PC-9 (cell line): Measurements from ENCODE around the gene HNF1A. TPM values are rescaled to one million over a fixed set of nuclear protein-coding genes. Genes with fewer than 3 reads are reported as not detected.
"Not testable (repeated sequence)": the region's sequence is repeated elsewhere in the genome, so short reads cannot be mapped to it uniquely, and the experiment has no call there.

Source experiments
- BruUV-seq: library from RNA; stranded (reverse); fragments of 400-500 nt; replicated peaks from 2 replicates; lab custom pipeline; 2021; lab: Mats Ljungman, UMichigan
- CTCF ChIA-PET: fragments of 300-600 bp; sonication (Branson Sonifier 250); formaldehyde crosslinking; loops from one replicate; lab custom pipeline; 2022; ENCODE audit warnings: antibody characterized with exemption; lab: Charles Lee
- POLR2A ChIA-PET: fragments of 300-600 bp; sonication (Branson Sonifier 250); formaldehyde crosslinking; loops from one replicate; lab custom pipeline; 2022; ENCODE audit warnings: antibody characterized with exemption; ENCODE audit not compliant: unreplicated experiment; lab: Charles Lee
- DNase-seq, 2 experiments: peaks; one replicate each; pipeline versions ENCODE4 v3.0.0 to v3.0.0-alpha.2; 2015 to 2022; ENCODE audit warnings: mixed read lengths in 1 of 2
- H2AFZ ChIP-seq: fragments of 200-600 bp; sonication (generic); 2 replicates; pipeline ENCODE4 v1.8.1; 2017; ENCODE audit warnings: antibody characterized with exemption
- H3F3A ChIP-seq: fragments of 200-600 bp; sonication (generic); 2 replicates; pipeline ENCODE4 v1.8.1; 2017; ENCODE audit warnings: antibody characterized with exemption, mild to moderate bottlenecking, low read depth; ENCODE audit not compliant: insufficient read depth
- H3K27ac ChIP-seq: fragments of 200-600 bp; sonication (generic); 2 replicates; pipeline ENCODE4 v1.6.1; 2016; ENCODE audit warnings: mixed run types
- H3K27me3 ChIP-seq: fragments of 200-600 bp; sonication (generic); 2 replicates; pipeline ENCODE4 v1.6.1; 2016; ENCODE audit warnings: low read depth, mixed run types; ENCODE audit not compliant: insufficient read depth
- H3K36me3 ChIP-seq: fragments of 200-600 bp; sonication (generic); 2 replicates; pipeline ENCODE4 v1.6.1; 2016; ENCODE audit warnings: low read depth, mixed run types
- H3K4me1 ChIP-seq: fragments of 200-600 bp; sonication (generic); replicated peaks from 2 replicates; pipeline ENCODE4 v1.6.1; 2016; ENCODE audit warnings: mixed run types; ENCODE audit not compliant: insufficient read depth
- H3K4me2 ChIP-seq: fragments of 200-600 bp; sonication (generic); 2 replicates; pipeline ENCODE4 v1.6.1; 2017; ENCODE audit warnings: mixed run types
- H3K4me3 ChIP-seq: fragments of 200-600 bp; sonication (generic); 2 replicates; pipeline ENCODE4 v1.6.1; 2016; ENCODE audit warnings: mixed run types
- H3K79me2 ChIP-seq: fragments of 200-600 bp; sonication (generic); 2 replicates; pipeline ENCODE4 v1.6.1; 2017; ENCODE audit warnings: low read depth, mixed run types
- H3K9me2 ChIP-seq: fragments of 200-600 bp; sonication (generic); 2 replicates; pipeline ENCODE4 v1.8.1; 2017; ENCODE audit warnings: mild to moderate bottlenecking; ENCODE audit not compliant: insufficient read depth
- H3K9me3 ChIP-seq: fragments of 200-600 bp; sonication (generic); 2 replicates; pipeline ENCODE4 v1.8.1; 2016; ENCODE audit warnings: low read depth; ENCODE audit not compliant: insufficient read depth
- H4K20me1 ChIP-seq: fragments of 200-600 bp; sonication (generic); 2 replicates; pipeline ENCODE4 v1.8.1; 2017; ENCODE audit not compliant: insufficient read depth
- EZH2 ChIP-seq: fragments of 200-600 bp; sonication (generic); IDR thresholded peaks from 2 replicates; pipeline ENCODE4 v1.8.0; 2017; ENCODE audit warnings: antibody characterized with exemption, low read depth
- intact Hi-C: fragments of 100-400 bp; cut with micrococcal nuclease; formaldehyde crosslinking; loops from one replicate; pipeline ENCODE4 v1.10.0; 2022; ENCODE audit not compliant: unreplicated experiment
- total RNA-seq: library from RNA; stranded (reverse); gene quantifications from 2 replicates; pipeline ENCODE4 v1.2.3, GENCODE V29; 2021
- TF ChIP-seq, protein P1 (sequence below): fragments of 200-600 bp; sonication (generic); conservative IDR thresholded peaks from 2 replicates; pipeline ENCODE4 v1.6.1; 2017; ENCODE audit warnings: mixed run types, antibody characterized with exemption, mild to moderate bottlenecking, moderate library complexity

The HNF1A gene
- total RNA-seq, 1 experiment from 2014 or later: not detected

GRCh38 chr12:121038861-121039668 lies 60.7 kb downstream of the HNF1A start, which contains the start of gene OASL:
OASL (minus strand) TSS chr12:121039246; CDS start chr12:121038971, 275 bp downstream.
- Histone ChIP-seq H3F3A (peaks cover 8% of the 10 kb centered on the region), H3K27ac (peak within 1 kb of the TSS; percentile 43; the same call in 1 of the 2 replicates), H3K36me3 (no peaks in the 10 kb centered on the region), H3K27me3 (no peaks in the 10 kb centered on the region), H3K4me1 (peaks cover 24% of the 10 kb centered on the region), H3K9me2 (no peaks in the 10 kb centered on the region), H4K20me1 (no peaks in the 10 kb centered on the region), H3K9me3 (no peaks in the 10 kb centered on the region), H3K79me2 (no peaks in the 10 kb centered on the region), H2AFZ (peak within 1 kb of the TSS; percentile 95), H3K4me3 (peak within 1 kb of the TSS; percentile 47), H3K4me2 (peak within 1 kb of the TSS; percentile 86)
- ChIA-PET POLR2A (interaction anchor here (0.5 kb wide), 1 partner anchor 17 kb away, joined by 3 read pairs; no protein-coding TSS in a partner anchor), CTCF (no interaction called here)
- intact Hi-C loops: no loop called here
- BruUV-seq: no TSS peak
- TF ChIP-seq EZH2: no peak
- TF ChIP-seq, protein P1, sequence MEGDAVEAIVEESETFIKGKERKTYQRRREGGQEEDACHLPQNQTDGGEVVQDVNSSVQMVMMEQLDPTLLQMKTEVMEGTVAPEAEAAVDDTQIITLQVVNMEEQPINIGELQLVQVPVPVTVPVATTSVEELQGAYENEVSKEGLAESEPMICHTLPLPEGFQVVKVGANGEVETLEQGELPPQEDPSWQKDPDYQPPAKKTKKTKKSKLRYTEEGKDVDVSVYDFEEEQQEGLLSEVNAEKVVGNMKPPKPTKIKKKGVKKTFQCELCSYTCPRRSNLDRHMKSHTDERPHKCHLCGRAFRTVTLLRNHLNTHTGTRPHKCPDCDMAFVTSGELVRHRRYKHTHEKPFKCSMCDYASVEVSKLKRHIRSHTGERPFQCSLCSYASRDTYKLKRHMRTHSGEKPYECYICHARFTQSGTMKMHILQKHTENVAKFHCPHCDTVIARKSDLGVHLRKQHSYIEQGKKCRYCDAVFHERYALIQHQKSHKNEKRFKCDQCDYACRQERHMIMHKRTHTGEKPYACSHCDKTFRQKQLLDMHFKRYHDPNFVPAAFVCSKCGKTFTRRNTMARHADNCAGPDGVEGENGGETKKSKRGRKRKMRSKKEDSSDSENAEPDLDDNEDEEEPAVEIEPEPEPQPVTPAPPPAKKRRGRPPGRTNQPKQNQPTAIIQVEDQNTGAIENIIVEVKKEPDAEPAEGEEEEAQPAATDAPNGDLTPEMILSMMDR: no peak
- peak; percentile 49 to 77 for DNase-seq

DNA sequence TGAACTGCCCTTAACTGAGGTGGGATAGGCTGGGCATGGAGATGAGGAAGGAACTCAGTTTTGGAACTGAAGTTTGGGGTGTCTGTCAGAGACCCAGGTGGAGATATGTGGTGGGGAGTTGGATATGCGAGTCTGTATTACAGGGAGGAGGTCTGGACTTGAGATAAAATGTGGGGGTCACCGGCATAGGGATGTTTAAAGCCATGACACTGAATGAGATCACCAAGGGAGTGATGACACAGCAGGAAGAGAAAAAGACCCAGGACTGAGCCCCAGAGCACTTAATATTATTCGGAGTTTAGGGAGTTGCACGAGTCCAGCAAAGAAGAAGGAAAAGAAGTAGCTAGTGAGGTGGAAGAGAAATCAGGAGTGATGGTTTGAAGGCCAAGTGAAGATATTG lies 64.7 kb downstream of the HNF1A start:
- Histone ChIP-seq H3K4me1 (no peaks in the 10 kb centered on the region), H3F3A (no peaks in the 10 kb centered on the region), H3K36me3 (no peaks in the 10 kb centered on the region), H3K9me3 (peaks cover 3% of the 10 kb centered on the region; the same call in 1 of the 2 replicates), H3K27ac (no peak overlapping the region), H4K20me1 (no peaks in the 10 kb centered on the region), H3K9me2 (no peaks in the 10 kb centered on the region), H3K27me3 (no peaks in the 10 kb centered on the region), H3K4me3 (no peak overlapping the region), H3K4me2 (no peak overlapping the region), H2AFZ (no peak overlapping the region), H3K79me2 (no peaks in the 10 kb centered on the region)
- TF ChIP-seq EZH2: no peak
- TF ChIP-seq, protein P1: no peak
- ChIA-PET CTCF (no interaction called here), POLR2A (no interaction called here)
- no peak for DNase-seq
- intact Hi-C loops: no loop called here
- no TSS peak for BruUV-seq

DNA sequence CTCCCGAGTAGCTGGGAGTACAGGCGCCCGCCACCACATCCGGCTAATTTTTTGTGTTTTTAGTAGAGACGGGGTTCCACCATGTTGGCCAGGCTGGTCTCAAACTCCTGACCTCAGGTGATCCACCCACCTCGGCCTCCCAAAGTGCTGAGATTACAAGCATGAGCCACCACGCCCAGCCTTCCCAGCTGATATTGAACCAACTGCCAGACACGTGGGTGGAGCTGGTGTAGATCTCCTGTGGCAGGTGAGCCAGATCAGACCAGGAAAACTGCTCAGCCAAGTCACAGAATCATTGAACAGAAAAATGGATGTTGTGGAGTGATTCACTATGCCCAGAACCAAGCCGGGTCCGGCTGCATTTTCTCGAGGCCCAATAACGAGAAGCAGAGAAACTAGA lies 69.1 kb downstream of the HNF1A start:
- H3K9me2 ChIP-seq, H3K36me3 ChIP-seq, H3K79me2 ChIP-seq, POLR2A ChIA-PET, H3K4me1 ChIP-seq, DNase-seq, H3K4me2 ChIP-seq, H2AFZ ChIP-seq, H3F3A ChIP-seq, H3K4me3 ChIP-seq, H3K27ac ChIP-seq, CTCF ChIA-PET, H4K20me1 ChIP-seq, intact Hi-C loops, H3K9me3 ChIP-seq, H3K27me3 ChIP-seq, BruUV-seq: not testable (repeated sequence)
